OCI-LY1 (cell line): Measurements from ENCODE around the gene KRTAP26-1.

Experiments used
- CTCF ChIP-seq: fragments of 200-600 bp; sonication (generic), shearing (Covaris generic); IDR thresholded peaks from 2 replicates; pipeline ENCODE4 v1.5.1; 2017; ENCODE audit warnings: mild to moderate bottlenecking, antibody characterized with exemption, low read length, moderate library complexity, mixed read lengths
- EZH2 ChIP-seq: fragments of 200-600 bp; sonication (generic), shearing (Covaris generic); IDR thresholded peaks from 2 replicates; pipeline ENCODE4 v1.8.0; 2017; ENCODE audit warnings: borderline replicate concordance, mixed run types, mild to moderate bottlenecking, antibody characterized with exemption, low read length, moderate library complexity, mixed read lengths

GRCh38 chr21:30337772-30338171, 17.7 kb upstream of the KRTAP26-1 start:
- no peak for TF ChIP-seq CTCF
- TF ChIP-seq EZH2: no peak
